Effector memory CD4-positive, alpha-beta T cell (primary cell): ENCODE measurements around the gene APOL1.
"Not testable (repeated sequence)": the region's sequence is repeated elsewhere in the genome, so short reads cannot be mapped to it uniquely, and the experiment has no call there.

Experiments used
- DNase-seq, 3 donors: peaks; one replicate each; pipeline ENCODE4 v3.0.0-alpha.2; 2020
- H3K27ac ChIP-seq: 2 replicates; pipeline ENCODE4 v1.7.0; 2013; ENCODE audit warnings: mild to moderate bottlenecking, low read length, moderate library complexity; ENCODE audit not compliant: insufficient read depth, poor library complexity, severe bottlenecking
- H3K27me3 ChIP-seq: replicated peaks from 2 replicates; pipeline ENCODE4 v1.7.0; 2013; ENCODE audit warnings: mild to moderate bottlenecking, low read length; ENCODE audit not compliant: insufficient read depth, control insufficient read depth, poor library complexity, severe bottlenecking
- H3K36me3 ChIP-seq: 2 replicates; pipeline ENCODE4 v1.7.0; 2013; ENCODE audit warnings: mild to moderate bottlenecking, low read length, moderate library complexity; ENCODE audit not compliant: control insufficient read depth, insufficient read depth
- H3K4me1 ChIP-seq: 2 replicates; pipeline ENCODE4 v1.7.0; 2013; ENCODE audit warnings: low read length, mild to moderate bottlenecking; ENCODE audit not compliant: control insufficient read depth, insufficient read depth, poor library complexity, severe bottlenecking
- H3K4me3 ChIP-seq: 2 replicates; pipeline ENCODE4 v1.7.0; 2013; ENCODE audit warnings: low read length, low read depth, mild to moderate bottlenecking; ENCODE audit not compliant: insufficient read depth, poor library complexity, severe bottlenecking
- H3K9me3 ChIP-seq: 2 replicates; pipeline ENCODE4 v1.7.0; 2013; ENCODE audit warnings: mild to moderate bottlenecking, low read length, moderate library complexity; ENCODE audit not compliant: control insufficient read depth

APOL1 gene

GRCh38 chr22:36253523-36254490 lies 874 bp downstream of the APOL1 start:
- H3K27ac ChIP-seq = peak overlapping the region; percentile 70
- H3K4me3 ChIP-seq = peak overlapping the region; percentile 70
- no peaks in the 10 kb centered on the region for H3K27me3 ChIP-seq
- peaks cover 21% of the 10 kb centered on the region for H3K4me1 ChIP-seq
- no peaks in the 10 kb centered on the region for H3K36me3 ChIP-seq
- DNase-seq = no peak
- no peaks in the 10 kb centered on the region for H3K9me3 ChIP-seq

- H3K4me3 ChIP-seq, DNase-seq, H3K27ac ChIP-seq, H3K9me3 ChIP-seq, H3K27me3 ChIP-seq, H3K36me3 ChIP-seq: not testable (repeated sequence)
- H3K4me1 ChIP-seq = peaks cover 30% of the 10 kb centered on the region
Measured at GRCh38 chr22:36255572-36255971, 2.6 kb downstream of the APOL1 start.

- peaks cover 30% of the 10 kb centered on the region for H3K4me1 ChIP-seq
- no peak overlapping the region for H3K4me3 ChIP-seq
- H3K9me3 ChIP-seq = no peaks in the 10 kb centered on the region
- no peak for DNase-seq
- no peaks in the 10 kb centered on the region for H3K27me3 ChIP-seq
- no peak overlapping the region for H3K27ac ChIP-seq
- peaks cover 9% of the 10 kb centered on the region for H3K36me3 ChIP-seq
Measured at GRCh38 chr22:36256478-36256877, 3.5 kb downstream of the APOL1 start.

GRCh38 chr22:36257308-36257707 lies 4.4 kb downstream of the APOL1 start:
- Histone ChIP-seq H3K4me3 (no peak overlapping the region), H3K4me1 (peaks cover 30% of the 10 kb centered on the region), H3K27ac (no peak overlapping the region), H3K36me3 (peaks cover 17% of the 10 kb centered on the region), H3K9me3 (no peaks in the 10 kb centered on the region), H3K27me3 (no peaks in the 10 kb centered on the region)
- DNase-seq = no peak

- Histone ChIP-seq H3K4me1 (peaks cover 30% of the 10 kb centered on the region), H3K27ac (peak overlapping the region; percentile 43), H3K9me3 (no peaks in the 10 kb centered on the region), H3K36me3 (peaks cover 22% of the 10 kb centered on the region), H3K27me3 (no peaks in the 10 kb centered on the region), H3K4me3 (no peak overlapping the region)
- peak in 1 of 3 donors; percentile 11 for DNase-seq
Measured at GRCh38 chr22:36257948-36258670, 5.2 kb downstream of the APOL1 start.

- DNase-seq = no peak
- peak overlapping the region; percentile 43 for H3K27ac ChIP-seq
- H3K4me3 ChIP-seq = no peak overlapping the region
Measured at GRCh38 chr22:36258701-36259614, 6.0 kb downstream of the APOL1 start.

GRCh38 chr22:36259615-36260300 lies 6.8 kb downstream of the APOL1 start:
- no peaks in the 10 kb centered on the region for H3K27me3 ChIP-seq
- H3K9me3 ChIP-seq = no peaks in the 10 kb centered on the region
- H3K4me1 ChIP-seq = peaks cover 18% of the 10 kb centered on the region
- peaks cover 22% of the 10 kb centered on the region for H3K36me3 ChIP-seq
- no peak overlapping the region for H3K4me3 ChIP-seq
- peak overlapping the region; percentile 43 for H3K27ac ChIP-seq
- DNase-seq = no peak

More at GRCh38 chr22:36258701-36259614, 6.0 kb downstream of the APOL1 start:
- Histone ChIP-seq H3K4me1 (peaks cover 23% of the 10 kb centered on the region), H3K36me3 (peaks cover 22% of the 10 kb centered on the region), H3K9me3 (no peaks in the 10 kb centered on the region), H3K27me3 (no peaks in the 10 kb centered on the region)

GRCh38 chr22:36261675-36262074 lies 8.7 kb downstream of the APOL1 start:
- H3K9me3 ChIP-seq, H3K27ac ChIP-seq, DNase-seq, H3K27me3 ChIP-seq, H3K4me3 ChIP-seq: not testable (repeated sequence)
- Histone ChIP-seq H3K4me1 (peaks cover 13% of the 10 kb centered on the region), H3K36me3 (peaks cover 31% of the 10 kb centered on the region)

GRCh38 chr22:36262307-36262706 lies 9.4 kb downstream of the APOL1 start:
- H3K9me3 ChIP-seq, H3K27me3 ChIP-seq, H3K27ac ChIP-seq, H3K4me3 ChIP-seq, DNase-seq: not testable (repeated sequence)
- Histone ChIP-seq H3K36me3 (peaks cover 31% of the 10 kb centered on the region), H3K4me1 (peaks cover 13% of the 10 kb centered on the region)
